HEK293 (cell line): Measurements from ENCODE around the gene SSU72.

Experiments used
- HOXD13 ChIP-seq: sonication (generic); formaldehyde crosslinking; IDR thresholded peaks from 2 replicates; pipeline ENCODE4 v1.8.0; 2022; ENCODE audit warnings: missing genetic modification reagents, borderline replicate concordance
- KLF7 ChIP-seq: fragments of 450-650 bp; formaldehyde crosslinking; IDR thresholded peaks from 2 replicates; pipeline ENCODE4 v1.5.1; 2016; ENCODE audit warnings: missing biosample characterization, missing genetic modification characterization, borderline replicate concordance
- MYNN ChIP-seq: fragments of 450-650 bp; formaldehyde crosslinking; IDR thresholded peaks from 2 replicates; pipeline ENCODE4 v1.5.1; 2016; ENCODE audit warnings: missing biosample characterization, missing genetic modification characterization, borderline replicate concordance
- OSR2 ChIP-seq: fragments of 450-650 bp; formaldehyde crosslinking; IDR thresholded peaks from 2 replicates; pipeline ENCODE4 v1.5.1; 2016; ENCODE audit warnings: missing biosample characterization, missing genetic modification characterization
- OVOL3 ChIP-seq: fragments of 450-650 bp; formaldehyde crosslinking; IDR thresholded peaks from 2 replicates; pipeline ENCODE4 v1.5.1; 2016; ENCODE audit warnings: missing biosample characterization, missing genetic modification characterization
- SP2 ChIP-seq: fragments of 450-650 bp; formaldehyde crosslinking; IDR thresholded peaks from 2 replicates; pipeline ENCODE4 v1.5.1; 2016; ENCODE audit warnings: missing biosample characterization, missing genetic modification characterization
- ZBTB10 ChIP-seq: fragments of 450-650 bp; formaldehyde crosslinking; IDR thresholded peaks from 2 replicates; pipeline ENCODE4 v1.5.1; 2016; ENCODE audit warnings: missing biosample characterization, missing genetic modification characterization
- ZFHX2 ChIP-seq: fragments of 450-650 bp; formaldehyde crosslinking; conservative IDR thresholded peaks from 2 replicates; pipeline ENCODE4 v1.5.1; 2016; ENCODE audit warnings: missing biosample characterization, missing genetic modification characterization
- ZFP41 ChIP-seq: fragments of 450-650 bp; formaldehyde crosslinking; IDR thresholded peaks from 2 replicates; pipeline ENCODE4 v1.5.1; 2016; ENCODE audit warnings: missing biosample characterization, missing genetic modification characterization, borderline replicate concordance
- ZNF121 ChIP-seq: fragments of 450-650 bp; formaldehyde crosslinking; IDR thresholded peaks from 2 replicates; pipeline ENCODE4 v1.5.1; 2016; ENCODE audit warnings: missing biosample characterization, missing genetic modification characterization
- ZNF18 ChIP-seq: fragments of 450-650 bp; formaldehyde crosslinking; IDR thresholded peaks from 2 replicates; pipeline ENCODE4 v1.5.1; 2016; ENCODE audit warnings: missing biosample characterization, missing genetic modification characterization
- ZNF23 ChIP-seq: fragments of 450-650 bp; formaldehyde crosslinking; IDR thresholded peaks from 2 replicates; pipeline ENCODE4 v1.5.1; 2016; ENCODE audit warnings: missing biosample characterization, missing genetic modification characterization, borderline replicate concordance
- ZNF248 ChIP-seq: fragments of 450-650 bp; formaldehyde crosslinking; IDR thresholded peaks from 2 replicates; pipeline ENCODE4 v1.5.1; 2017; ENCODE audit warnings: missing biosample characterization, missing genetic modification characterization
- ZNF280D ChIP-seq: fragments of 450-650 bp; formaldehyde crosslinking; IDR thresholded peaks from 2 replicates; pipeline ENCODE4 v1.5.1; 2016; ENCODE audit warnings: missing biosample characterization, missing genetic modification characterization
- ZNF341 ChIP-seq: fragments of 450-650 bp; formaldehyde crosslinking; IDR thresholded peaks from 2 replicates; pipeline ENCODE4; 2016; ENCODE audit warnings: low read depth, missing biosample characterization, missing genetic modification characterization
- ZNF354C ChIP-seq: fragments of 450-650 bp; formaldehyde crosslinking; IDR thresholded peaks from 2 replicates; pipeline ENCODE4 v1.5.1; 2016; ENCODE audit warnings: missing biosample characterization, missing genetic modification characterization, low read depth, borderline replicate concordance
- ZNF501 ChIP-seq: fragments of 450-650 bp; formaldehyde crosslinking; IDR thresholded peaks from 2 replicates; pipeline ENCODE4 v1.5.1; 2016; ENCODE audit warnings: missing biosample characterization, missing genetic modification characterization
- ZNF544 ChIP-seq: fragments of 450-650 bp; formaldehyde crosslinking; IDR thresholded peaks from 2 replicates; pipeline ENCODE4 v1.5.0; 2017; ENCODE audit warnings: missing biosample characterization, missing genetic modification characterization
- ZNF561 ChIP-seq: fragments of 450-650 bp; IDR thresholded peaks from 2 replicates; pipeline ENCODE4 v1.5.1; 2018; ENCODE audit warnings: missing biosample characterization, missing genetic modification characterization, borderline replicate concordance
- ZNF600 ChIP-seq: fragments of 450-650 bp; formaldehyde crosslinking; IDR thresholded peaks from 2 replicates; pipeline ENCODE4 v1.5.1; 2016; ENCODE audit warnings: missing biosample characterization, missing genetic modification characterization
- ZNF658 ChIP-seq: fragments of 450-650 bp; formaldehyde crosslinking; IDR thresholded peaks from 2 replicates; pipeline ENCODE4; 2016; ENCODE audit warnings: missing biosample characterization, missing genetic modification characterization
- ZSCAN18 ChIP-seq: fragments of 450-650 bp; formaldehyde crosslinking; IDR thresholded peaks from 2 replicates; pipeline ENCODE4 v1.5.1; 2016; ENCODE audit warnings: missing biosample characterization, missing genetic modification characterization
- TF ChIP-seq, protein P1 (sequence below): fragments of 450-650 bp; formaldehyde crosslinking; IDR thresholded peaks from 2 replicates; pipeline ENCODE4 v1.5.1; 2016; ENCODE audit warnings: missing biosample characterization, missing genetic modification characterization
- TF ChIP-seq, protein P2 (sequence below): fragments of 450-650 bp; formaldehyde crosslinking; conservative IDR thresholded peaks from 2 replicates; pipeline ENCODE4 v1.5.1; 2016; ENCODE audit warnings: low read depth, missing biosample characterization, missing genetic modification characterization

The SSU72 gene

DNA sequence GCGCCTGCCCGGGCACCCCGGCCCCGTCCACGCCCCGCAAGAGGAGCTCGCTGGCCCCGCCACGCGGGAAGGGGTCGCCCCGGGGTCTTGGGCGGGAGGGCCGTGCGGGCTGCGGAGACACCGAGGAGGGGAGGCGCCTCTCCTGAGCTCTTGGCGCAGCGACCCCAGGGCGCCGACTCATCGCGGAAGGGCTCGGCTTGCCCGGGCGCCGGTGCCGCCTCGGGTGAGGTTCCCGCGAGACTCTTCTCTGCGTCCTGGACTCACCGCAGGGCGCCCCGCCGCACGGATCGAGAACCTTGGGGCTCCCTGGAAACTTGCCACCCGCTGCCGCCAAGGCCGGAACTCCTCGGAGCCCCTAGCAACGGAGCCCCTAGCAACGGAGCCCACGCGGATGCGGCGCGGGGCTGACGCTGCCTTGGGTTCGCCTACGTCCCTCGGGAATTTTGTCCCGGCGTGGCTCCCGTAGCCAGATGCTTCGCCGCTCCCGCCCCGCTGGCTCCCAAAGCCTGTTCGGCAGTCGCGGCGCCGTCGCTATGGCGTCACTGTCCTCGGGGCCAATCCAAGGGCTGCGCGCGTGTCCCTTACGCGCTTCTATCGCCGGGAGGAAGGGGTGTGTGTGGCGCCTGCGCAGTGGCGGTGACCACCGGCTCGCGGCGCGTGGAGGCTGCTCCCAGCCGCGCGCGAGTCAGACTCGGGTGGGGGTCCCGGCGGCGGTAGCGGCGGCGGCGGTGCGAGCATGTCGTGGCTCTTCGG lies 63.0 kb downstream of the SSU72 start, which contains the start of gene ATAD3A (continued):
- TF ChIP-seq SP2 (tag by site-specific recombination): peak; percentile 90
- TF ChIP-seq OVOL3 (tag by site-specific recombination): no peak
- TF ChIP-seq ZNF544 (tag by site-specific recombination): no peak
- TF ChIP-seq ZNF600 (tag by site-specific recombination): peak; percentile 95
- peak; percentile 87; the same call in 1 of the 2 replicates for TF ChIP-seq ZNF561 (tag by site-specific recombination)
- peak; percentile 99 for TF ChIP-seq ZNF501 (tag by site-specific recombination)
- TF ChIP-seq ZNF280D (tag by site-specific recombination): no peak
- TF ChIP-seq, protein P1, sequence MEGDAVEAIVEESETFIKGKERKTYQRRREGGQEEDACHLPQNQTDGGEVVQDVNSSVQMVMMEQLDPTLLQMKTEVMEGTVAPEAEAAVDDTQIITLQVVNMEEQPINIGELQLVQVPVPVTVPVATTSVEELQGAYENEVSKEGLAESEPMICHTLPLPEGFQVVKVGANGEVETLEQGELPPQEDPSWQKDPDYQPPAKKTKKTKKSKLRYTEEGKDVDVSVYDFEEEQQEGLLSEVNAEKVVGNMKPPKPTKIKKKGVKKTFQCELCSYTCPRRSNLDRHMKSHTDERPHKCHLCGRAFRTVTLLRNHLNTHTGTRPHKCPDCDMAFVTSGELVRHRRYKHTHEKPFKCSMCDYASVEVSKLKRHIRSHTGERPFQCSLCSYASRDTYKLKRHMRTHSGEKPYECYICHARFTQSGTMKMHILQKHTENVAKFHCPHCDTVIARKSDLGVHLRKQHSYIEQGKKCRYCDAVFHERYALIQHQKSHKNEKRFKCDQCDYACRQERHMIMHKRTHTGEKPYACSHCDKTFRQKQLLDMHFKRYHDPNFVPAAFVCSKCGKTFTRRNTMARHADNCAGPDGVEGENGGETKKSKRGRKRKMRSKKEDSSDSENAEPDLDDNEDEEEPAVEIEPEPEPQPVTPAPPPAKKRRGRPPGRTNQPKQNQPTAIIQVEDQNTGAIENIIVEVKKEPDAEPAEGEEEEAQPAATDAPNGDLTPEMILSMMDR (tag by site-specific recombination): peak; percentile 64; the same call in 1 of the 2 replicates
- TF ChIP-seq KLF7 (tag by site-specific recombination): peak; percentile 88
- no peak for TF ChIP-seq ZNF121 (tag by site-specific recombination)
- TF ChIP-seq OSR2 (tag by site-specific recombination): peak; percentile 70
- TF ChIP-seq ZSCAN18 (tag by site-specific recombination): 0 out of 2 replicates have a peak, but pooled peaks have one; percentile 31
- peak; percentile 90 for TF ChIP-seq ZBTB10 (tag by site-specific recombination)
- no peak for TF ChIP-seq ZNF23 (tag by site-specific recombination)
- TF ChIP-seq ZNF354C (tag by site-specific recombination): no peak
- TF ChIP-seq, protein P2, sequence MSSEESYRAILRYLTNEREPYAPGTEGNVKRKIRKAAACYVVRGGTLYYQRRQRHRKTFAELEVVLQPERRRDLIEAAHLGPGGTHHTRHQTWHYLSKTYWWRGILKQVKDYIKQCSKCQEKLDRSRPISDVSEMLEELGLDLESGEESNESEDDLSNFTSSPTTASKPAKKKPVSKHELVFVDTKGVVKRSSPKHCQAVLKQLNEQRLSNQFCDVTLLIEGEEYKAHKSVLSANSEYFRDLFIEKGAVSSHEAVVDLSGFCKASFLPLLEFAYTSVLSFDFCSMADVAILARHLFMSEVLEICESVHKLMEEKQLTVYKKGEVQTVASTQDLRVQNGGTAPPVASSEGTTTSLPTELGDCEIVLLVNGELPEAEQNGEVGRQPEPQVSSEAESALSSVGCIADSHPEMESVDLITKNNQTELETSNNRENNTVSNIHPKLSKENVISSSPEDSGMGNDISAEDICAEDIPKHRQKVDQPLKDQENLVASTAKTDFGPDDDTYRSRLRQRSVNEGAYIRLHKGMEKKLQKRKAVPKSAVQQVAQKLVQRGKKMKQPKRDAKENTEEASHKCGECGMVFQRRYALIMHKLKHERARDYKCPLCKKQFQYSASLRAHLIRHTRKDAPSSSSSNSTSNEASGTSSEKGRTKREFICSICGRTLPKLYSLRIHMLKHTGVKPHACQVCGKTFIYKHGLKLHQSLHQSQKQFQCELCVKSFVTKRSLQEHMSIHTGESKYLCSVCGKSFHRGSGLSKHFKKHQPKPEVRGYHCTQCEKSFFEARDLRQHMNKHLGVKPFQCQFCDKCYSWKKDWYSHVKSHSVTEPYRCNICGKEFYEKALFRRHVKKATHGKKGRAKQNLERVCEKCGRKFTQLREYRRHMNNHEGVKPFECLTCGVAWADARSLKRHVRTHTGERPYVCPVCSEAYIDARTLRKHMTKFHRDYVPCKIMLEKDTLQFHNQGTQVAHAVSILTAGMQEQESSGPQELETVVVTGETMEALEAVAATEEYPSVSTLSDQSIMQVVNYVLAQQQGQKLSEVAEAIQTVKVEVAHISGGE (tag by site-specific recombination): peak; percentile 85
- peak; percentile 81; the same call in 1 of the 2 replicates for TF ChIP-seq MYNN (tag by site-specific recombination)
- no peak for TF ChIP-seq ZNF248 (tag by site-specific recombination)
- TF ChIP-seq ZNF658 (tag by site-specific recombination): no peak
- no peak for TF ChIP-seq HOXD13 (CRISPR knock-in tag)
- no peak; the same call in 1 of the 2 replicates for TF ChIP-seq ZNF18 (tag by site-specific recombination)
- TF ChIP-seq ZNF341 (tag by site-specific recombination): no peak; the same call in 1 of the 2 replicates
- peak; percentile 95 for TF ChIP-seq ZFHX2 (tag by site-specific recombination)
- no peak for TF ChIP-seq ZFP41 (tag by site-specific recombination)
